Tibial nerve (tissue), 4 donors: ENCODE results near the gene TSPAN15.

Experiments used
- CTCF ChIP-seq, 5 experiments: fragments of 200-600 bp in 3 of 5; fragments of 450-650 bp in 2 of 5; sonication (generic) in 3 of 5; IDR thresholded peaks; one replicate each; pipeline ENCODE4 v1.5.1; 2016 to 2019; ENCODE audit warnings: antibody characterized with exemption in 5 of 5, mild to moderate bottlenecking in 3 of 5, moderate library complexity in 2 of 5
- EP300 ChIP-seq, 2 donors: sonication (generic); formaldehyde crosslinking; IDR thresholded peaks; one replicate each; pipeline ENCODE4 v1.6.1; 2017; ENCODE audit warnings: antibody characterized with exemption in 2 of 2, mild to moderate bottlenecking in 1 of 2
- POLR2A ChIP-seq, 2 donors: fragments of 450-650 bp; IDR thresholded peaks; one replicate each; pipeline ENCODE4 v1.6.1; 2017; ENCODE audit warnings: antibody characterized with exemption in 2 of 2, mild to moderate bottlenecking in 2 of 2, moderate library complexity in 2 of 2

- TF ChIP-seq EP300 (IDR thresholded peaks at IDR 0.05) = no peak
- no peak for TF ChIP-seq CTCF (IDR thresholded peaks at IDR 0.05)
- TF ChIP-seq POLR2A (IDR thresholded peaks at IDR 0.05) = no peak
Observed at GRCh38 chr10:69516316-69516715, 65.1 kb downstream of the TSPAN15 start.
